Measurements from ENCODE around the gene TSPO. TPM values are rescaled to one million over a fixed set of nuclear protein-coding genes. Genes with fewer than 3 reads are reported as not detected.

Gene TSPO
- total RNA-seq, 1 experiment from 2014 or later = 146 TPM

DNA sequence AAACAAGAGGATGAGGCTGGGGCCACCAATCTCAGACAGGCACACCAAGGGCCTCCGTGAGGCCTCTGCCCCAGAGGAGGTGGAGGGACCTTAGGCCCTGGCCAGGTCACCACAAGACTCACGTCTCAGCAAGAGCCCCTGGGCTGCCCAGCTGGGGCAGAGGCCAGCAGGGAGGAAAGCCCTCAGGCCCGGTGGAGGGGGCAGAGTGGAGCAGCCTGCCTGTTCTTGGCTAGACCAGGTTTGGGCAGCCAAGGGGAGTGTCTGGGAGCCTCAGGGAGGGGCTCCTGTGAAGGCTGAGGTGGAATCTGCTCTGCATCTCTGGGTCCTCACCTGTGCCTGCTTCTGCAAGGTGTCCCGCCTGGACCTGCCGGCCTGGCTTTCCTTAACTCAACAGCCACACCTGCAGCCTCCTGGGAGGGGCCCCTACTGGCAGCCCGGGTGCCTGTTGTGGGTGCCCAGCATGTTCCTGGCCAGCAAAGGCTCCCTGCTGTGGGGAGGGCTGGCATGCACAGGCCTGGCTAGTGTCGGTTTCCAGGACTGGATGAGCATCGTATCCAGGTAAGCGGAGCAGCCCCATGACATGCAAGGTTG, 23.7 kb downstream of the TSPO start:
- DNase-seq (ENCODE audit: extremely low read depth, low read depth) = no peak

- DNase-seq (ENCODE audit: extremely low read depth, low read depth) = no peak
Measured at GRCh38 chr22:43176090-43176489, 24.7 kb downstream of the TSPO start.

DNA sequence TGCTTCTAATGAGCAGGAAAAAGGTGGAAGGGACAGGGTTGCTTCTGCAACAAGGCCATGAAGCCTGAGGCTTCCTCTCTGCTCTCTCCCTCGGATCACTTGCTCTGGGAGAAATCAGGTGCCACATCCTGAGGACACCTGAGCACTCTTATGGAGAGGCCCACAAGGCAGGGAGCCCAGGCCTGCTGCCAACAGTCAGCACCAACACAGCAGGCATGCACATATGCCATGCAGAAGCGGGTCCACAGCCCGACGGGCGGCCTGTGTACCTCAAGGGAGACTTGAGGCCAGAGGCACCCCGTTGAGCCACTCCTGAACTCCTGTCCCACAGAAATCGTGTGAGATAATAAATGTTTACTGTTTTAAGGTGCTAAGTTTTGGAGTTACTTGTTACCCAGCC, 26.1 kb downstream of the TSPO start:
- DNase-seq (ENCODE audit: extremely low read depth, low read depth) = no peak

- DNase-seq (ENCODE audit: extremely low read depth, low read depth) = no peak
Measured at GRCh38 chr22:43179146-43179910, 28.0 kb downstream of the TSPO start.

- DNase-seq (ENCODE audit: extremely low read depth, low read depth) = no peak
Measured at GRCh38 chr22:43179911-43180195, 28.5 kb downstream of the TSPO start.

GRCh38 chr22:43180670-43181069, 29.3 kb downstream of the TSPO start:
- no peak for DNase-seq (ENCODE audit: extremely low read depth, low read depth)

- no peak for DNase-seq (ENCODE audit: extremely low read depth, low read depth)
Measured at GRCh38 chr22:43181321-43182076, 30.1 kb downstream of the TSPO start.

- DNase-seq (ENCODE audit: extremely low read depth, low read depth) = no peak
Measured at GRCh38 chr22:43182118-43182517, 30.8 kb downstream of the TSPO start.

DNA sequence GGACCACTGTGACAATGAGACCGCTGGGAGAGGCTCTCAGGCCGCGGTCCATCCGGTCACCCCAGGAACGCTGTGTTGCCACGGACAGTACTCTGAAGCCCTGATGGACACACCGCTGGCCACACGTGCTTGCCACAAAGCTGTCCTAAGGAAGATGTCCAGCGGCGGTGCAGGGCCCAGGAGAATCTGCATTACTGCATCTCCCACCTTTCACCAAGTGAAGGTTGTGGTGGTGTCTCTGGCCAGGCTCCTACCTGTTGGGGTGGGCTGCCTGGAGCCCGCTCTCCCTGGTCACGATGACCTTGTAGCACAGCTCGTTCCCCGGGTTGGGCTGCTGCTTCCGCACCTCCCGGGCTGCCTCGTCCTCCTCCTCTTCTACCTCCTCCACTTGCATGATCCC, 31.4 kb downstream of the TSPO start:
- no peak for DNase-seq (ENCODE audit: extremely low read depth, low read depth)

DNA sequence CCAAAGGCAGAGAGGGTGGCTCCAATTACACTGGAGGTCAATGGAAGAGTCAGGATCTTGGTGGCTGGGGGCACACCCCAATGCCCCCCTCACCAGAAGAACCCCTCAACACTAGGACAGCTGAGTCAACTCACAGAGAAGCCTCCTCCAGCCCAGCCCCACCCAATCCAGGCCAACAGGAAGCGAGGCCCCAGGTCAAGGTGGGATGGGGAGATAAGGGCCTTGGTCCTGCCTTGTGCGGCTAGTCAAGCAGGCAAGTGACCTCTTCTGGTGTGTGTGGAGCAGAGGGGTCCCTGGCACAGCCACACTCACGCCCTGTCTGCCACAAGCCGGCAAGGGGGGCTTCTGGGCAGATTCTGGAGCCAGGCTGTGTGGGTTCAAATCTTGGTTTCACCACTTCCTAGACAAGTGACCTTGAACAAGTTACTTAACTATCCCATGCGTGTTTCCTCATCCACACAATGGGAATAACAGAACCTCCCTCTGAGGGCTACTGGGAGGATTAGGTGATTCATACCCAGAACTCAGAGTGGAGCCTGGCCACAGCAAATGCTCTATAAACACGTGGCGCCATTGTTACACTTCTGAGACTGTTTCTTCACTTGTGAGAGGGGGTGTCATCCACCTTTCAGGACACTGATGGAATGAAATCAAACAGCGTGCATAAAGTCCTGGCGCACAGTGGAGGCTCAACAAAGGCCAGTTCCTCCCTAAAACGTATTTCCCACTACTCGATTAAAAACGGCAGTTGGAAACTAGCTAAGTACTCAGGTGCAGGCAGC, 32.3 kb downstream of the TSPO start:
- DNase-seq (ENCODE audit: extremely low read depth, low read depth) = no peak

DNA sequence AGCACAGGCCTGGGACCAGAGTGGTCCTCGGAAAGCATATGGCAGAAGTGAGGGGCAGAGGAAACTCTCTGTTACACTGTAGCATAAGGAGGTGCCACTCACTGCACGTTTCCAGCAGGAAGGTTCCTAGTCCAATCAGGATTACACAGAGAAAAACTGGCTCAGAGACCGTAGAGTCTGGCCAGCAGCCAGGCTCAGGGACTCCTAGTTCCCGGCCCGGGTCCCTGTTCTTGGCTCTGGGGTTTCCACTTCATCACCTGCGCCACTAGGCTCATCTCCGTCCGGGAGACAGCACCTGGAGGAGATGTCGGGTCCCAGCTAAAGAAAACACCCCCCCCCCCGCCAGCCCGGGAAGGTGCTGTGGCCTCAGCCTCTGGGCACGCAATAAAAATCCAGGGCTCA, 34.5 kb downstream of the TSPO start:
- no peak for DNase-seq (ENCODE audit: extremely low read depth, low read depth)

GRCh38 chr22:43186272-43187170, 35.2 kb downstream of the TSPO start, which contains the start of gene TTLL12:
Gene TTLL12 (minus strand): TSS chr22:43187134. CDS start chr22:43187069, 65 bp downstream.
- DNase-seq (ENCODE audit: extremely low read depth, low read depth) = peak; percentile 39

DNA sequence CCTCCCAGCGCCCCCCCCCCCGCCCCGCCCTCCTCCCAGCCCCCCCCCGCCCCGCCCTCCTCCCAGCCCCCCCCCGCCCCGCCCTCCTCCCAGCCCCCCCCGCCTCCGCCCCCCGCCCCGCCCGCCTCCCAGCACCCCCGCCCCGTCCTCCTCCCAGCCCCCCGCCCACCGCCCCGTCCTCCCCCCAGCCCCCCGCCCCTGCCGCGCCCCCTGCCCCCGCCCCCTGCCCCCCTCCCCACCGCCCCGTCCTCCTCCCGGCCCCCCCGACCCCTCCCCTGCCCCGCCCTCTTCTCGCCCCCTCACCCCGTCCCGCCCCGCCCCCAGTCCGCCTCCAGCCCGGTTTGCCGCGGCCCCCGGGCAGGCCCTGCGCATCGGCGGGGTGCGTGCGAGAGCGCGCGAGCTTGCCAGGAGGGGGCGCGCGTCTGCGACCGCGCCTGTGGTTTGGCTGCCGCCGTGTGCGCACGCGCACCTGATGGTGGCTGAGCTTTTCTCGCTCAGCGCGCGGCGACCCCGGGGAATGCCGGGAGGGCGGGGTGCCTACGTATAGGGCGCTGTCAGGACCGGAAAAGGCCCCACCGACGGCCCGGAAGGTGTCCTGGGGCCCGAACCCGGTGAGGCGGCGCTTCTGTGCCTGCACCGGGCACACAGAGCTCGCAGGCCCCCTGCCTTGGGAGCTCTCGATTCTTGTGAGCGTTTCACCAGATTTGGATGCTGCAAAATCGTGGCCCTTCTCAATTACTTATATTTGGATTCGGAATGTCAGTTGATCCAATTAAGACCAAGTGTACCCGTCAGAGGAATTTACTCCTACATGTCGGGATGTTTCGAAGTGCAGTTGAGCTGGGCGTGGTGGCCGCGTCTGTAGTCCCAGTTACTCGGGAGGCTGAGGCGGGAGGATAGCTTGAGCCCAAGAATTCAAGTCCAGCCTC, 36.1 kb downstream of the TSPO start:
- DNase-seq (ENCODE audit: extremely low read depth, low read depth) = peak; percentile 88

- no peak for DNase-seq (ENCODE audit: extremely low read depth, low read depth)
Measured at GRCh38 chr22:43188829-43189545, 37.6 kb downstream of the TSPO start.

DNA sequence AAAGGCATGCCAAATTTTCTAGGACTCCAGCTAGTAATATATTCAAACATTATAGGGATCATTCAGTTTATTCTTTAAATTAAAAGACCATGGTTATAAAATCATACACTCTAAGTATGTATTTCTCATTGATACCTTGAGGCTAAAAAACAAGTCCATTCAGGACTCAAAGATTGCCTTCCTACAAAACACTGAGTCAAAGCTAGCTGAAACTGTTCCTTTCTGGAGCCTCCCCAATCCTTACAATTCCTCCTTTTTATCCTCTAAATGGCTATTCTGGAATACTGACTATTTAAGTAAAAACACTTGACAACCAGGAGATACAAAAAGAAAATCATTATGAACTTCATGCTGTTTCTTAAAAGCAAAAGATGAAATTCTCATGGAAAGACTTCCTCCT, 40.5 kb downstream of the TSPO start:
- no peak for DNase-seq (ENCODE audit: extremely low read depth, low read depth)

DNA sequence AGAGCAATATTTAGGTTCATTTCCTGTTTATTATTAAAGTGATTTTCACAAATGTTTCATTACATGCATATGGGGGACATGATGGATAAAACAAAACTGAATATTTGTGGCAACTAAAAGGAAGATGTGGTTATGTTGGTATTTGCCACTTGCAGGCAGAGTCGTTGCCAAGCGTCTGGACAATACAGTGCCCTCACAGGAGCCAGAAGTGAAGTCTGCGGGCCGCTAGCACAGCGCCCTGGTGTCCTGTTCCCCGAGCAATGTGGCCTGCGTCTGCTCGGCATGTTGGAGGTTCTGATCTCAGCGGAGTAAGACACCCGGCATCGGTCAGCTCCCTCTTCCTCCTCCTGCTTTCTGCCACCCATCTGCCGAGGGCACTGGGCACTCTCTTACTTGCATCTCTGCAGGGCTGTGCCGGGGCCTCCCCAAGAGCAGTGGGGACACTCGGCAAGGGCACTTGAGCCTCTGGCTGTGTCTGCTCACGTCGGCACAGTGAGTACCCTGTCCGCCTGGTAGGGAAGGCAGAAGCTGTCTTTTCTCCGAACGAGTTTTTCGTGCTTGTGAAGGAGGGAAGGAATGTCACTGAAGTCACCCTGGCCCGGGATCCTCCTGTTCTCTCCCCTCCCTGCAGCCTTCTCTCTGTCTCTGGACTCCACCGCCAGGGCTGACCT, 46.0 kb downstream of the TSPO start:
- DNase-seq (ENCODE audit: extremely low read depth, low read depth) = no peak

DNA sequence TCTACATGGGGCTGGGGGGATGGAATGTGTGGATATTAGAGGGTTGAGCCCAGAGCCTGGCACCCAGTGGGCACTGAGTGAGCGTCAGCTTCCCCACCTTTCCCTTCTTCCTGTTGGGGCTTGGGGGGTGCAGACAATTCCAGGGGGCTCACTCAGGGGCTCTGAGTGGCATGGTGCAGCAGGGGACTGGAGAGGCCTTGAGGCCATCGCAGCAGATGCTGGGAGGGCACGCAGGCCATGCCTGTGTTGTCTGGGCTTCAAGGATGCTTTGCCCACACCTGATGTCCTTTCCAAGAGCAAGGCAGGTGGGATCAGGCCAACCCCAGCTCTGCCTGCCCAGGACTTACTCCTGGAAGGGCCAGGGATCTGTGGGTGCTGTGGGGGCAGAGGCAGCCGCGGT, 46.8 kb downstream of the TSPO start:
- no peak for DNase-seq (ENCODE audit: extremely low read depth, low read depth)

GRCh38 chr22:43198936-43199335, 47.6 kb downstream of the TSPO start:
- DNase-seq (ENCODE audit: extremely low read depth, low read depth) = no peak
